Neural progenitor cell (in vitro differentiated cells): ENCODE data around the gene C8G. TPM values are rescaled to one million over a fixed set of nuclear protein-coding genes. Genes with fewer than 3 reads are reported as not detected.

Experiments used
- DNase-seq: peaks from one replicate; pipeline ENCODE4 v3.0.0-alpha.2; 2016; ENCODE audit warnings: low spot score
- H2AFZ ChIP-seq: fragments of 200-600 bp; sonication (generic); replicated peaks from 2 replicates; pipeline ENCODE4 v1.6.1; 2016; ENCODE audit warnings: antibody characterized with exemption
- H3F3A ChIP-seq: fragments of 200-600 bp; sonication (generic); 2 replicates; pipeline ENCODE4 v1.6.1; 2016; ENCODE audit warnings: antibody characterized with exemption, low read depth
- H3K27ac ChIP-seq: fragments of 200-600 bp; sonication (generic); 2 replicates; pipeline ENCODE4 v1.5.1; 2016; ENCODE audit warnings: mild to moderate bottlenecking
- H3K27me3 ChIP-seq: fragments of 200-600 bp; sonication (generic); 2 replicates; pipeline ENCODE4 v1.6.1; 2016; ENCODE audit warnings: mild to moderate bottlenecking, moderate library complexity
- H3K36me3 ChIP-seq: fragments of 200-600 bp; sonication (generic); 2 replicates; pipeline ENCODE4 v1.5.1; 2016
- H3K4me1 ChIP-seq: fragments of 200-600 bp; sonication (generic); 2 replicates; pipeline ENCODE4 v1.6.1; 2016; ENCODE audit warnings: mixed run types
- H3K4me2 ChIP-seq: fragments of 200-600 bp; sonication (generic); 2 replicates; pipeline ENCODE4 v1.6.1; 2016
- H3K4me3 ChIP-seq: fragments of 200-600 bp; sonication (generic); 2 replicates; pipeline ENCODE4 v1.5.1; 2016
- H3K79me2 ChIP-seq: fragments of 200-600 bp; sonication (generic); 2 replicates; pipeline ENCODE4 v1.6.1; 2016; ENCODE audit warnings: low read depth
- H3K9ac ChIP-seq: fragments of 200-600 bp; sonication (generic); 2 replicates; pipeline ENCODE4 v1.6.1; 2016
- H3K9me3 ChIP-seq: fragments of 200-600 bp; sonication (generic); 2 replicates; pipeline ENCODE4 v1.5.1; 2016; ENCODE audit warnings: low read depth
- H4K20me1 ChIP-seq: fragments of 200-600 bp; sonication (generic); 2 replicates; pipeline ENCODE4 v1.6.1; 2016; ENCODE audit warnings: low read depth
- H3K27ac Mint-ChIP-seq: 3 replicates; pipeline ENCODE4 v1.8.0; 2021; ENCODE audit warnings: mixed read lengths
- H3K27me3 Mint-ChIP-seq: 2 replicates; pipeline ENCODE4 v1.8.0; 2022; ENCODE audit warnings: low read depth, mild to moderate bottlenecking, inconsistent platforms, moderate library complexity, mixed read lengths; ENCODE audit not compliant: insufficient read depth
- H3K36me3 Mint-ChIP-seq: 3 replicates; pipeline ENCODE4 v1.8.0; 2021; ENCODE audit warnings: mixed read lengths
- H3K4me1 Mint-ChIP-seq: 3 replicates; pipeline ENCODE4 v1.8.0; 2021; ENCODE audit warnings: mixed read lengths
- H3K4me3 Mint-ChIP-seq: 3 replicates; pipeline ENCODE4 v1.8.0; 2021; ENCODE audit warnings: mild to moderate bottlenecking, moderate library complexity, mixed read lengths
- H3K9me3 Mint-ChIP-seq: 3 replicates; pipeline ENCODE4 v1.8.0; 2020; ENCODE audit warnings: mixed read lengths
- EZH2 ChIP-seq: fragments of 200-600 bp; sonication (generic); IDR thresholded peaks from 2 replicates; pipeline ENCODE4 v1.6.1; 2017; ENCODE audit warnings: antibody characterized with exemption, mild to moderate bottlenecking, moderate library complexity
- EZH2phosphoT487 ChIP-seq: fragments of 200-600 bp; sonication (generic); IDR thresholded peaks from 2 replicates; pipeline ENCODE4 v1.6.1; 2017; ENCODE audit warnings: antibody characterized with exemption
- total RNA-seq: library from RNA; depleted of rRNA; stranded (reverse); fragments of >200 nt; gene quantifications from 2 replicates; pipeline ENCODE4 v1.2.3, GENCODE V29; 2015; ENCODE audit warnings: low replicate concordance
- TF ChIP-seq, protein P1 (sequence below): fragments of 200-600 bp; sonication (generic); IDR thresholded peaks from 2 replicates; pipeline ENCODE4 v1.5.1; 2017; ENCODE audit warnings: antibody characterized with exemption, mild to moderate bottlenecking

The C8G gene
- total RNA-seq, 1 donor from 2014 or later, result not detected

DNA sequence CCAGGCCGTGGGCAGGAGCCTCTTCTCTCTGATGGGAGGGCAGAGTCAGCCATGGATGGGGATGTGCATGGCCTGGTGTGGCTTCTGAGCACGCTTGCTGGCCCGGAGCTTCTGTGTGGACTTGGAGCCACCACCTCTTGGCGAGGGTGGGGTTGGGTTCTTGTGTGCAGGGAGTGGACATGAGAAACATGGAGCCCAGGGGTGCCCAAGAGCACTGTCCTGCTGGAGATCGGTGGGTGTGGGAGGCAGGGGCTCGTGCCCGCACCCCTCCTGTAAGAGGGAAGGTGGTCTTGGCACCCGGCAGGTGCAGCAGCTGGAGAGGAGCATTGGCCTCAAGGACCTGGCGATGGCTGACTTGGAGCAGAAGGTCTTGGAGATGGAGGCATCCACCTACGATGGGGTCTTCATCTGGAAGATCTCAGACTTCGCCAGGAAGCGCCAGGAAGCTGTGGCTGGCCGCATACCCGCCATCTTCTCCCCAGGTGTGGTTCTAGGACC lies 24.3 kb upstream of the C8G start:
- Histone ChIP-seq H3K79me2 (no peaks in the 10 kb centered on the region), H3K4me3 (no peak overlapping the region), H3K9ac (no peak overlapping the region), H4K20me1 (no peaks in the 10 kb centered on the region), H3K4me1 (no peaks in the 10 kb centered on the region), H2AFZ (no peak overlapping the region), H3K9me3 (no peaks in the 10 kb centered on the region), H3K27ac (no peak overlapping the region), H3K4me2 (no peak overlapping the region), H3K36me3 (no peaks in the 10 kb centered on the region), H3F3A (no peaks in the 10 kb centered on the region), H3K27me3 (no peaks in the 10 kb centered on the region)
- no peak for DNase-seq
- Mint-ChIP-seq H3K36me3 (peaks cover 15% of the 10 kb centered on the region), H3K4me1 (no peaks in the 10 kb centered on the region), H3K27me3 (peaks cover 3% of the 10 kb centered on the region), H3K27ac (no peak overlapping the region), H3K4me3 (no peak overlapping the region), H3K9me3 (no peaks in the 10 kb centered on the region)
- TF ChIP-seq EZH2, result no peak
- no peak for TF ChIP-seq EZH2phosphoT487
- TF ChIP-seq, protein P1, sequence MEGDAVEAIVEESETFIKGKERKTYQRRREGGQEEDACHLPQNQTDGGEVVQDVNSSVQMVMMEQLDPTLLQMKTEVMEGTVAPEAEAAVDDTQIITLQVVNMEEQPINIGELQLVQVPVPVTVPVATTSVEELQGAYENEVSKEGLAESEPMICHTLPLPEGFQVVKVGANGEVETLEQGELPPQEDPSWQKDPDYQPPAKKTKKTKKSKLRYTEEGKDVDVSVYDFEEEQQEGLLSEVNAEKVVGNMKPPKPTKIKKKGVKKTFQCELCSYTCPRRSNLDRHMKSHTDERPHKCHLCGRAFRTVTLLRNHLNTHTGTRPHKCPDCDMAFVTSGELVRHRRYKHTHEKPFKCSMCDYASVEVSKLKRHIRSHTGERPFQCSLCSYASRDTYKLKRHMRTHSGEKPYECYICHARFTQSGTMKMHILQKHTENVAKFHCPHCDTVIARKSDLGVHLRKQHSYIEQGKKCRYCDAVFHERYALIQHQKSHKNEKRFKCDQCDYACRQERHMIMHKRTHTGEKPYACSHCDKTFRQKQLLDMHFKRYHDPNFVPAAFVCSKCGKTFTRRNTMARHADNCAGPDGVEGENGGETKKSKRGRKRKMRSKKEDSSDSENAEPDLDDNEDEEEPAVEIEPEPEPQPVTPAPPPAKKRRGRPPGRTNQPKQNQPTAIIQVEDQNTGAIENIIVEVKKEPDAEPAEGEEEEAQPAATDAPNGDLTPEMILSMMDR, result no peak

DNA sequence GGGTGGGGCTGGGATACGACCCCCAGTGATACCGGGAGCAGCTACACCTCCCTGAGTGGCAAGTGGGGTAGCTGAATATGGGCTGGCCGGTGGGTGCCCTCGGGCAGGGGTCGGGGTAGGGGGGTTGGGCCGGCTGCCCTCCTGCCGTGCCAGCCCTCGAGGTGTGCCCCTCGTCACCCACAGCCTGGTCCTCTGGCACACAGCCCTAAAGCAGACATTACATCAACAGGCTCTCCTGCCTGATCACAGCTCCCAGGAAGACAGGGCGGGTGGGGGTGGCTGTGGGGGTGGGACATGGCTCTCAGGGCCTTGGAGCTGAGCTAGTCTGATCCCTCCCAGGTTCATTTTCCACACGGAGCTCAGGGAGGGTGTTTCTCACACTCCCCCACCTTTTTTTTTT lies 23.7 kb upstream of the C8G start:
- Histone ChIP-seq H3F3A (no peaks in the 10 kb centered on the region), H3K4me3 (no peak overlapping the region), H3K4me1 (no peaks in the 10 kb centered on the region), H3K9ac (no peak overlapping the region), H4K20me1 (no peaks in the 10 kb centered on the region), H3K36me3 (no peaks in the 10 kb centered on the region), H3K27me3 (no peaks in the 10 kb centered on the region), H2AFZ (no peak overlapping the region), H3K4me2 (no peak overlapping the region), H3K9me3 (no peaks in the 10 kb centered on the region), H3K27ac (no peak overlapping the region), H3K79me2 (no peaks in the 10 kb centered on the region)
- Mint-ChIP-seq H3K4me1 (no peaks in the 10 kb centered on the region), H3K27me3 (peaks cover 3% of the 10 kb centered on the region), H3K9me3 (no peaks in the 10 kb centered on the region), H3K4me3 (no peak overlapping the region), H3K36me3 (peaks cover 14% of the 10 kb centered on the region), H3K27ac (no peak overlapping the region)
- no peak for TF ChIP-seq EZH2
- TF ChIP-seq, protein P1, result no peak
- TF ChIP-seq EZH2phosphoT487, result no peak
- no peak for DNase-seq

GRCh38 chr9:136921718-136922117 lies 23.3 kb upstream of the C8G start:
- Mint-ChIP-seq H3K27me3 (peaks cover 3% of the 10 kb centered on the region), H3K36me3 (peaks cover 13% of the 10 kb centered on the region), H3K4me3 (no peak overlapping the region), H3K9me3 (no peaks in the 10 kb centered on the region), H3K27ac (no peak overlapping the region), H3K4me1 (no peaks in the 10 kb centered on the region)
- Histone ChIP-seq H3K4me2 (no peak overlapping the region), H3K9ac (no peak overlapping the region), H3K9me3 (no peaks in the 10 kb centered on the region), H3K79me2 (no peaks in the 10 kb centered on the region), H3K27ac (no peak overlapping the region), H2AFZ (no peak overlapping the region), H3K36me3 (no peaks in the 10 kb centered on the region), H4K20me1 (no peaks in the 10 kb centered on the region), H3K4me1 (no peaks in the 10 kb centered on the region), H3K4me3 (no peak overlapping the region), H3K27me3 (no peaks in the 10 kb centered on the region), H3F3A (no peaks in the 10 kb centered on the region)
- TF ChIP-seq, protein P1, result no peak
- TF ChIP-seq EZH2phosphoT487 (no peak), EZH2 (no peak)
- no peak for DNase-seq
